Fibroblast of skin of back (primary cell): ENCODE data around the gene RMRP.
"Not testable (repeated sequence)": the region's sequence is repeated elsewhere in the genome, so short reads cannot be mapped to it uniquely, and the experiment has no call there.

ENCODE experiments used
- DNase-seq: peaks from one replicate; pipeline ENCODE4 v3.0.0-alpha.2; 2013

RMRP gene

DNA sequence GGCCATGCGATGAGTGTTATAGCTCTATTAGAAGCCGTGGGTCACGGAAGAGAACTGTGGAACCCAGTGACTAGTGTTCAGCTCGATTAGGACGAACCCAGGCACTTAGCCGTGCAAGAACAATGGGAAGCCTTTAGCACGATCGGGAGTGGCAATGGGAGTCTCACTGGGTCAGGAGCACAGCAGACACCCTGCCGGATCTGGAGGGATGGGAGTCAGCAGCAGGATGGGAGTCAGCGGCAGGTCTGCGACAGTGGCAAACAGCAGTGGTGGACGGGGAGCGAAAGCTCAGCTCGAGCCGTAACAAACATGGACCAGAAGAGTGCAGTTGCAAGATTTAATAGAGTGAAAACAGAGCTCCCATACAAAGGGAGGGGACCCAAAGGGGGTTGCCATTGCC is 17.4 kb downstream of the RMRP start:
- DNase-seq, result not testable (repeated sequence)

DNA sequence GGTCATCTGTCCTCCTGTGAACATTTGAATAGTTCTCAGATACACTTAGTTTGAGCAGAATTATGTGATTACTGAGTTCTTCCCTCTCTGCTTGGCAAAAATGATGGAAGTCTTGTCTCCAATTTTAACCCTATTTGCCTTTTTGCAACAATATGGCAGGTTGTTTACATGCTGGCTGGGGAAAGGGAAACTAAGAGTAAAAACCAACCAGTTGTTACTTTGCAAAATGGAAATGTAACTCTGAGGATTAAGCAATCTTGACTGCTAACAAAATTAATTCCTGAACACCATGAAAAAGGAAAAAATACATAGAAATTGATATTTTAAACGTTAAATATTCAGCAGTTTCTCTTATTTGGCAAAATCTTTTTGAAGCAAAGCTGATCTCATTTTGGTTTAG is 18.2 kb downstream of the RMRP start:
- DNase-seq, result no peak

GRCh38 chr9:35639225-35639624 is 18.6 kb downstream of the RMRP start:
- not testable (repeated sequence) for DNase-seq

DNA sequence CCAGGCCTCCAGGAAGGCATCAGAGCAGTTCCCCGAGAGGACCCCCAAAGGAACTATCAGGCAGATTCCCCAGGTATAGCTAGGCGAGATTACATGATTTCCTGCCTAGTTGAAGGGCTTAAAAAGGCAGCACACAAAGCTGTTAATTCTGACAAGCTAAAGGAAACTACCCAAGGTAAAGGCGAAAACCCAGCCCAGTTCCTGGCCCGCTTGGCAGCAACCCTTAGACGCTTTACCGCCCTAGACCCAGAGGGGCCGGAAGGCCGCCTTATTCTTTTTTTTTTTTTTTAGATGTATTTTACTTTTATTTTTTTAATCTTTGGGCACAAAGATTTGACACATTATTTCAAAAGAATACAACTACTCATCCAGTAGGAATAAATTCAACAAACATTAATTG is 19.1 kb downstream of the RMRP start:
- not testable (repeated sequence) for DNase-seq

- DNase-seq, result not testable (repeated sequence)
Measured at GRCh38 chr9:35637427-35637955, 20.3 kb downstream of the RMRP start.

- DNase-seq, result not testable (repeated sequence)
Measured at GRCh38 chr9:35636877-35637246, 21.0 kb downstream of the RMRP start.

DNA sequence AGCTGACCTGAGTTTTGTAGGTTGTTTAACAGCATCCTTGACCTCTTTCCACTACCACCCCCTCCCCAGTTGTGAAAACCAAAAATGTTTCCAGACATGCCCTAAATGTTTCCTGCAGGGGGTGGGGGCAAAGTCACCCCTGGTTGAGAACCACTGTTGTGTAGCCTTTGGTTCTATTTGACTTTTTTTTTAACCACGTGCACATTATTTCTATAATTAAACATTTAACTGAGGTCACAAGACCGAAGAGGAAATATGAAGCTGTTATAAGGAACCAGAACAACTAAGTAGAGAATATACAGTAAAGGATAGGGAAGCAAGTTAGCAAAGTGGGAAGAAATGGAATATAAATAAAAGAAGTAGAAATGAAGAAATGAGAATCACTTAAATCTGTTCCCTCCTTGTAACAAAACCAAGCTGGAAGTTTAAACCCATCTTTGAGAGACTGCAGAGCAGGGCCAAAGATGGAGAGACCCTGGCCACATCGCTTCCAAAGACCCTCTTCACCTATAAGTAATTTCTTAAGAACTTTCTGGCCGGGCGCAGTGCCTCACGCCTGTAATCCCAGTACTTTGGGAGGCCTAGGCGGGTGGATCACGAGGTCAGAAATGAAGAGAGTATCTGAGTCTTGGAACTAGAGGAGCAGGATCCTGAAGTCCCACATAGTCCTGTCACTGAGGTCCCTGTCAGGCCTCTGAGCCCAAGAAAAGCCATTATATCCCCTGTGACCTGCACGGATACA is 21.5 kb downstream of the RMRP start:
- no peak for DNase-seq

DNA sequence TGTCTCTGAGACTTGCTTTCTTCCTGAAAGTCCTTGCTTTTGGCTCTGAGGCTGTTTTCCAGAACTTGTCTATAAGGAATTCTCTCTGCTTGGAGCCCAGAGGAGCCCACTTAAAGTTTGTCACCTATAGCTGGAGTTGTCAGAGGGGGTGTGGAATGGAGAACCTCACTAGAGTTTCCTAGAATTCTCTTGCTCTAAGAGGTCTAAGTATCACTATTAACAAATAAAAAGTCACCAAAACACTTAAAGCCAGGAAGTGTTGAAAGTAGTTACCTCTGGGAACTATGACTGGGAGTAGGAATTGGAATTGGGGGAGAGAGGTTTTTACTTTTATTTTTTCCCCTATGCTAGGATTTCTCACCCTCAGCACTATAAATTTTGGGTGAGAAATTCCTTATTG is 22.1 kb downstream of the RMRP start:
- no peak for DNase-seq

GRCh38 chr9:35629597-35629996 is 28.2 kb downstream of the RMRP start:
- no peak for DNase-seq

DNA sequence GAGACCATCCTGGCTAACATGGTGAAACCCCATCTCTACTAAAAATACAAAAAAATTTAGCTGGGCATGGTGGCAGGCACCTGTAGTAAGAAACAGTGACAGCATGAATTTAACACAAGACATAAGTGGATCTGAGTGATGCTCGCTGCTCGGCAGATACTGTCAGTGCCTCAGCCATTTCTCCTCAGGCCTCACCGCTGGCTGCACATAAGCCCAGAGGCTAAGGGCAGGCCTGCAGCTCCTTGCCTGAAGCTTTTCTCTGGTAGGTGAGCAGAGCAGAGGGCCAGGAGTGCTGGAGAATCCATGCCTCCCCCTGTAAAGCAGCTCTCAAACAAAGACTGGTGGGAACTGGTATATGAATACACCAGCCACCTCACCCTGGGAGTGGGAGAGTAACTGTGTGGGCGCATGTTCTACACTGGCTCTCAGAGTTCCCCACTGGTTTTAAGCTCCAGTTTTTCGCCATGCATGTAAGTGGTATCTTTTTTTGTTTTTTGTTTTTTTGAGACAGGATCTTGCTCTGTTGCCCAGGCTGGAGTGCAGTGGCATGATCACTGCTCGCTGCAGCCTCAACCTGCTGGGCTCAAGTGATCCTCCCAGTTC is 29.3 kb downstream of the RMRP start:
- no peak for DNase-seq

DNA sequence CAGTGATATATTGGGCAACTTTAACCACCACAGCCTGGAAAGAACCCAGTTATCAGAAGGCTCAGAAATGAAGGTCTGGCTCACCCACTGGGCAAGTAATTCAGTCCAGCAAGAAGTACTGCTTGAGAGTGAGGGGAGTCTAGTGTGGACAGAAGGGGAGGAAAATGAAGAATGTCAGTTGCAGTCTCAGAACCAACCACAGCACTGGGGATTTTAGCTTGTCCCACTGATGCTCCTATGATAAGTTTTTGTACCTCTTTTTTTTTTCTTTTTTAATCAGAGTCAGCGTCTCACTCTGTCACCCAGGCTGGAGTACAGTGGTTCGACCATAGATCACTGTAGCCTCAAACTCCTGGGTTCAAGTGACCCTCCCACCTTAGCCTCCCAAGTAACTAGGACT is 30.2 kb downstream of the RMRP start:
- DNase-seq, result no peak

DNA sequence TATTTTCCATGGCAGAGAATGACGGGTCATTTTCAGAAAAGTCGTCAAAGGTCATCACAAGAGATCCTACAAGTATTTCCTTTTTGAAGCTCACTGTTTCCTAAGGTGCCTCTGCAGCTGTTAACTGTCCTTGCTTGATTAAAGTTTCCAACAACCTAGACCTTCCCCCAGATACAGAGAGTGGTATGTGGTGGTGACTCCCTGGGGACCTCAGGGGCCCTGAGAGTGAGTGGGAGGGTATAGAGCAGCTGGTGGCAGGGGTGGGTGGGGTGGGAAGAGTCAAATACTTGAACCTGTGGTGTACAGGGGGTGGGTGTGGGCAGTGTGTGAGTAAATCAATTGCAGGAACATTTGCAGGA is 38.0 kb downstream of the RMRP start:
- no peak for DNase-seq

- no peak for DNase-seq
Measured at GRCh38 chr9:35618854-35619799, 38.7 kb downstream of the RMRP start.

- DNase-seq, result no peak
Measured at GRCh38 chr9:35618325-35618727, 39.5 kb downstream of the RMRP start, which contains the start of gene CD72. Gene CD72, minus strand, starts transcription at chr9:35618413. Its CDS starts 110 bp downstream, at chr9:35618303.

DNA sequence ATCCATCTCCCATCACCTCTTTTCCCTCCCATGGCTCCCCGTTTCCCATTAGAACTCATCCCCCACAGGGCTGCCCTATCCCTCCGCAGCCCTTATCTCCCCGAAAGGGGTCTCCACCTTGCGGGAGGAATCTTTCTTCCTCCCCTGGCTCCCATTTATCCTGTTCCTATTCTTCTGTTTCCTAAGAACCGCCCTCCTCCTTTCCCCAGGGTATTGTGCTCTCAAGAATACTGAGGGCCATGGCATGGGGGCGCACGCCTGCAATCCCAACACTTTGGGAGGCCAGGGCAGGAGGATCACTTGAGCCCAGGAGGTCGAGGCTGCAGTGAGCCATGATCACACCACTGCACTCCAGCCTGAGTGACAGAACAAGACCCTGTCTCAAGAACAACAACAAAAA is 40.3 kb downstream of the RMRP start:
- DNase-seq, result no peak

DNA sequence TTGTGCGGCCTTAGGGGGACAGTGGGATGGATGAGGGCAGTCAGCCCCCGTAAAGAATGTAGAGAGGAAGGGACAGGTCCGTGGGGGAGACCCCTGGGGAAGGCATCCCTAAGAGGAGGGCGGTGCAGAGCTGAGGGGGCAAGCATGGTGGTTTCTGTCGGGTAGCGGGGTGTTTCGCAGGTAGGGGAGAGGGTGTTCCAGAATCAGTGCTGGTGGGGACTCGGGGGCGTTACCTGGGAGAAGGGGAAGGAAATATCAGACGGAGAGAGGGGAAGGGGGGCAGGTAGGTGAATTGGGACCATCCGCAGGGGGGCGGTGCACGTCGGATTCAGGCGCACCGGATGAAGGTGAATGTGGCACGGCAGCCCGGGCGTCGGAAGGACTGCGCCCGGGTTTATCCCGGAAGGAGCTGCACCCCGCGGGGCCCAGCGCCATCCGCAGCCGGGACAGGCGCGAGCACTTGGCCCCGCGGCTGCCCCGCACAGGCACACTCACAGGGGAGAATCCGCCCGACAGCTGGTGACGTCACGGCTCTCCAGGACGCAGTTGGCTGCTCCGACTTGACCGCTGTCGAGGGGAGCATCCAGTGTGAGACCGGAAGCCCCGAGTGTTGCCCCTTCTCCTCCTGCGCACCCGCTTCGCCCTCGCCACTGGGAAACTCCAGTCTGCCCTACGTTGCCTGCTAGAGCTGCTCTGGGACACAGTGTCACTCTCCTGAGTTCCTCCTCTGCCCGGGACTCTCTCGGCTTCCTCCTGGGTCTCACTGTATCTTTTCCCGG is 40.9 kb downstream of the RMRP start:
- peak; percentile 56 for DNase-seq

DNA sequence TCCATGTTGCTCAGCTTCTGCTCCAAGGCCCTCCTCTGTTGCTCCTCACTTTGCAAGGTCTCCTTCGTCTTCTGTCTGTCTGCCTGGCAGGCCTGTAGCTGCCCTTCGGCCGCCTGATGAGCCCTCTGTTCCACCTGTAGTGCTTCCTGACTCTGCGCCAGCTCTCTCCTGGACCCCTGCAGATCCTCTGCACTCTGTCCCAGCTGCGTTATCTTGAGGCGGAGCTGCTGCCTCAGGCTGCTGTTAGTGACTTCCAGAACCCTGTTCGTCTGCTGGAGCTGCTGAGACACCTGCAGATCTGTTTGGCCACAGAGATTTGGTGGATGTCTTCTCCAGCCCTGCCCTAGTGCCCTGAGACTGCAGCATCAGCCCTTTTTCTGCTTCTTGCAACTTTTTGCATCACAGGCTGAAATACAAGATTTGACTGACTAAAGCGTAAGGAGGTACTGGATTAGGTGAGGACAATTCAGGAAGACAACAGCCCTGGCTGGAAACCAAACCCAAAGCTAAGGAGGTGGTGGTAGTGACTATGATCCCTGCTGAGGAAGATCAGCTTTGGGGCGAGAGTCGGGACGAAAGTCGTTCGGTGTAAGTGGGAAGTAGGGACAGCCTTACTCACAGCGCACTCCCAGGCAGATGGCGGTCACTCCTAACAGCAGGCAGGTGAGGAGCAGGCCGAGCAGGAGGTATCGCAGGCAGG is 41.7 kb downstream of the RMRP start:
- DNase-seq, result no peak

DNA sequence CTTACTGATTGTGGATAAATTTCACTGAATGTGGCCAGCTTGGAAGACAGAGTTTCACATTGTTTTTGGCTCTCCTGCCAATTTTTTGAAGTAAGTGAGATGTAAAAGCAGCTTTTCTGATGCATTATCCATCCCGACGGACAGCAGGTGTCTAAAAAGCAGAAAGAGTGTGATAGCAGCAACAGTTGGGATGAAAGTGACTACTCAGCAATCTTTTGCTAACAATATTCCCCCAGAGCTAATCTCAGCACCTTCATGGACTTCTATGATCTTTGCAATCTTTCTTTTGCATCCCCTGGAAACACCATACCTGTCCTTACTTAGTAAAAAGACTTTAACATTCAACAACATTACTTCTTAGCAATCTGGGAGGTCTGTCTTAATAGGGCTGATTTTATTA is 45.0 kb downstream of the RMRP start:
- DNase-seq, result no peak

- not testable (repeated sequence) for DNase-seq
Measured at GRCh38 chr9:35612066-35612465, 45.8 kb downstream of the RMRP start.

- DNase-seq, result peak; percentile 48
Measured at GRCh38 chr9:35611230-35611797, 46.5 kb downstream of the RMRP start.

- DNase-seq, result no peak
Measured at GRCh38 chr9:35609820-35610163, 48.0 kb downstream of the RMRP start.
